Neuronal stem cell (in vitro differentiated cells): Measurements from ENCODE around the gene JMJD7.

Source experiments
- DNase-seq: peaks from one replicate; pipeline ENCODE4 v3.0.0-alpha.2; 2013; ENCODE audit warnings: low spot score
- H2AFZ ChIP-seq: one replicate; pipeline ENCODE4 v1.6.1; 2013; ENCODE audit warnings: mild to moderate bottlenecking, low read length, inconsistent platforms
- H2AK5ac ChIP-seq: 2 replicates; pipeline ENCODE4 v1.6.1; 2013; ENCODE audit warnings: low read depth, mild to moderate bottlenecking, inconsistent platforms, low read length, moderate library complexity, mixed read lengths
- H2BK120ac ChIP-seq: 2 replicates; pipeline ENCODE4 v1.6.1; 2013; ENCODE audit warnings: low read depth, mild to moderate bottlenecking, inconsistent platforms, low read length, moderate library complexity, mixed read lengths
- H2BK12ac ChIP-seq: one replicate; pipeline ENCODE4 v1.6.1; 2013; ENCODE audit warnings: low read length, inconsistent platforms
- H2BK15ac ChIP-seq: 2 replicates; pipeline ENCODE4 v1.6.1; 2013; ENCODE audit warnings: mild to moderate bottlenecking, low read length, inconsistent platforms, mixed read lengths
- H2BK5ac ChIP-seq: one replicate; pipeline ENCODE4 v1.6.1; 2013; ENCODE audit warnings: inconsistent platforms, mild to moderate bottlenecking, low read length, moderate library complexity
- H3K14ac ChIP-seq: one replicate; pipeline ENCODE4 v1.6.1; 2013; ENCODE audit warnings: low read length, inconsistent platforms
- H3K18ac ChIP-seq: 2 replicates; pipeline ENCODE4 v1.6.1; 2013; ENCODE audit warnings: low read length, inconsistent platforms
- H3K23ac ChIP-seq: 2 replicates; pipeline ENCODE4 v1.6.1; 2013; ENCODE audit warnings: low read depth, mild to moderate bottlenecking, mixed read lengths, low read length, inconsistent platforms; ENCODE audit not compliant: poor library complexity
- H3K27ac ChIP-seq: replicated peaks from 3 replicates; pipeline ENCODE4 v1.5.1; 2013; ENCODE audit warnings: low read length, inconsistent platforms
- H3K27me3 ChIP-seq, 3 experiments: 2 replicates each; pipeline ENCODE4 v1.6.1; 2013; ENCODE audit warnings: low read length in 3 of 3, mild to moderate bottlenecking in 2 of 3, inconsistent platforms in 1 of 3, low read depth in 1 of 3, mixed read lengths in 1 of 3, moderate library complexity in 1 of 3; ENCODE audit not compliant: control insufficient read depth in 3 of 3, insufficient read depth in 3 of 3
- H3K36me3 ChIP-seq, 2 donors: replicated peaks in 1 of 2; 2 replicates each; pipeline ENCODE4 v1.6.1; 2013; ENCODE audit warnings: low read length in 2 of 2; ENCODE audit not compliant: control insufficient read depth in 2 of 2, insufficient read depth in 2 of 2
- H3K4ac ChIP-seq: 2 replicates; pipeline ENCODE4 v1.6.1; 2013; ENCODE audit warnings: inconsistent platforms, mild to moderate bottlenecking, low read length, moderate library complexity
- H3K4me1 ChIP-seq, 2 donors: 1 replicate in 1 of 2; 2 replicates in 1 of 2; pipeline ENCODE4 v1.6.1; 2013; ENCODE audit warnings: low read length in 2 of 2, low read depth in 1 of 2; ENCODE audit not compliant: control insufficient read depth in 2 of 2, insufficient read depth in 1 of 2
- H3K4me2 ChIP-seq: one replicate; pipeline ENCODE4 v1.6.1; 2013; ENCODE audit warnings: mild to moderate bottlenecking, low read length, inconsistent platforms; ENCODE audit not compliant: insufficient read depth, poor library complexity, severe bottlenecking
- H3K4me3 ChIP-seq, 2 donors: 2 replicates each; pipeline ENCODE4 v1.5.1; 2013; ENCODE audit warnings: low read length in 2 of 2, mild to moderate bottlenecking in 2 of 2, inconsistent platforms in 1 of 2, moderate library complexity in 1 of 2
- H3K79me1 ChIP-seq: one replicate; pipeline ENCODE4 v1.6.1; 2013; ENCODE audit warnings: low read depth, mild to moderate bottlenecking, inconsistent platforms, low read length, moderate library complexity
- H3K9ac ChIP-seq: one replicate; pipeline ENCODE4 v1.6.1; 2013; ENCODE audit warnings: mild to moderate bottlenecking, low read depth, low read length, inconsistent platforms; ENCODE audit not compliant: poor library complexity
- H3K9me3 ChIP-seq, 2 donors: replicated peaks in 1 of 2; 2 replicates each; pipeline versions ENCODE3 to v1.6.1; 2013; ENCODE audit warnings: low read length in 2 of 2, mild to moderate bottlenecking in 2 of 2, inconsistent platforms in 1 of 2, low read depth in 1 of 2, mixed read lengths in 1 of 2, moderate library complexity in 1 of 2; ENCODE audit not compliant: control insufficient read depth in 2 of 2, insufficient read depth in 1 of 2
- H4K8ac ChIP-seq: one replicate; pipeline ENCODE4 v1.6.1; 2013; ENCODE audit warnings: low read depth, mild to moderate bottlenecking, inconsistent platforms, low read length, moderate library complexity
- H4K91ac ChIP-seq: one replicate; pipeline ENCODE4 v1.6.1; 2013; ENCODE audit warnings: low read length, low read depth, mild to moderate bottlenecking, inconsistent platforms; ENCODE audit not compliant: poor library complexity
- WGBS, 2 donors: extraction: QIAGEN DNeasy Blood & Tissue Kit; methylation state at CpG; one replicate each; pipeline ENCODE4 v1.1.7; 2013; ENCODE audit warnings: missing lambda C conversion rate in 2 of 2, mixed read lengths in 1 of 2; ENCODE audit not compliant: insufficient read length in 2 of 2, insufficient replicate concordance in 1 of 2; ENCODE audit errors: extremely low coverage in 2 of 2; 5-methylcytosine and 5-hydroxymethylcytosine counted together

Gene JMJD7

DNA sequence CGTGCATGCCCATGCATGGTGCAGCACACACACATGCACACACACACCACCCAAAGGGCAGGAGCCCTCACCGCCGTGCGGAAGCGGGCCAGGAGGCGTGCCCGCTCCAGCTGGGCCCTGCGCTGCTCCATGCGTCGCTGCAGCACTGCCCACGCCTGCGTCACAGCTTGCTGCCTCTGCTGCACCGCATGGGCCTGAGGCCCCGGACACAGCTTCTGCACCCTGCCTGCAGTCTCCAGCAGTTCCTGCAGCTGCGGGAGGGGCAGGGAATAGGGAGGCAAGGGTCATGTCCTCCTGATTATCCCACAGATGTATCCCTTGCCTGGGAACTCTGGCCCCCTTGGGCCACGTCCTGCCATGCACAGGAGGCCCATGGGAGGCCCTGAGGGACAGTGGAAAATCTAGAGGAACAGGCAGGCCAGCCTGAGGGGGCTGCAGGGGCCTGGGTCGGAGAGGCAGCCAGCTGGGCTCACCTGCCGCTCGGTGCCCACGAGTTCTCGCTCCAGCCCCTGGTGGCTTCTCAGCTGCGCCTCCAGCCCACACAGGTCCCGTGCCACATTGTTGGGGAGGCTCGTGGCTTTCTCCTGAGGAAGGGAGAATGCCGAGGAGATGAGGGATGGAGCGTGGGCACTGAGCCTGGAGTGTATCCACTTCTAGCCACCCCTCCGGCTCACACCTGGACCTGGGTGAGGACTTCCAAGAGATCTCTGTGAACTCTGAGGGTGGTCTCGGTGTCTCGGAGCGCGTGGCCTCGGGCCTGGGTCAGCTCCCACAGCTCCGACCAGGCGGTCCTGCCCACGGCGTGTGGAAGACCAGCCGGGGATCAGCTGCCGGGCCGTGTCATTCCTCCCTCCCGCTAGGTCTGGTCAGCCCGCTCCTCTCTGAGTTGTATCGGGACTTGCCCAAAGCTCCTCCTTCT is 42.1 kb downstream of the JMJD7 start:
- Histone ChIP-seq H3K4ac (peak overlapping the region; percentile 86), H3K79me1 (no peaks in the 10 kb centered on the region), H2BK15ac (peak overlapping the region; percentile 81), H3K36me3 (no peaks in the 10 kb centered on the region), H3K4me1 (peaks cover 14 to 22% of the 10 kb centered on the region in 2 donors), H3K27ac (no peak overlapping the region), H2AFZ (no peak overlapping the region), H2BK120ac (no peak overlapping the region), H3K9ac (peak overlapping the region; percentile 65), H3K4me3 (no peak overlapping the region), H3K14ac (peak overlapping the region; percentile 77), H4K8ac (peak overlapping the region; percentile 23), H2BK12ac (peak overlapping the region; percentile 82), H3K9me3 (no peaks in the 10 kb centered on the region), H2AK5ac (peak overlapping the region; percentile 91), H3K18ac (peak overlapping the region; percentile 62), H3K23ac (peak overlapping the region; percentile 75), H4K91ac (peak overlapping the region; percentile 75), H3K4me2 (no peak overlapping the region), H3K27me3 (peaks cover 0 to 8% (median 0%) of the 10 kb centered on the region in 3 experiments), H2BK5ac (peak overlapping the region; percentile 71)
- no peak for DNase-seq
- no CpG with 5 or more reads among the region's 42 CpGs for WGBS, 2 donors

DNA sequence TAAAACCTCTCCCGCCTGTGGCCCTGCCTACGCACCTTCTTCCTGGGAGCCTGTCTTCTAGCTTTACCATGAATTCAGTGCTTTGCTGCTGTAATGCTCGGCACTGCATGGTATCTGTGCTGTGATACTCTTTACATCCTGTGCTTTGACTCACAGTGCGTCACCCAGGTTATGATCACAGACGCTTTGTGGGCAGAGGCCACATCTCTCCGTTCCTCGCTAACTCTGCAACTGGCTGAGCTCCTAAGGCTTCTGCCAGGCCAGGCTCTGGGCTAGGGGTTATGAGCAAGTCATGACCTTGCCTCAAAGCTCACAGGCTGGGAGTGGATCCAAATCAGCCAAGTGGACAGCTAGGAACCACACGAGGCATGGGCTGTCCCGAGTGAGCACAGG is 42.8 kb downstream of the JMJD7 start:
- Histone ChIP-seq H2BK15ac (peak overlapping the region; percentile 46), H2BK120ac (no peak overlapping the region), H3K9me3 (no peaks in the 10 kb centered on the region), H2BK5ac (peak overlapping the region; percentile 71), H3K36me3 (no peaks in the 10 kb centered on the region), H4K91ac (no peak overlapping the region), H3K27ac (no peak overlapping the region), H3K27me3 (peaks cover 0 to 8% (median 2%) of the 10 kb centered on the region in 3 experiments), H2AFZ (no peak overlapping the region), H4K8ac (no peak overlapping the region), H3K14ac (no peak overlapping the region), H3K23ac (no peak overlapping the region), H3K4me1 (peaks cover 13 to 21% of the 10 kb centered on the region in 2 donors), H2BK12ac (no peak overlapping the region), H3K18ac (no peak overlapping the region), H3K4ac (no peak overlapping the region), H3K9ac (no peak overlapping the region), H3K79me1 (no peaks in the 10 kb centered on the region), H3K4me2 (no peak overlapping the region), H2AK5ac (peak overlapping the region; percentile 79), H3K4me3 (no peak overlapping the region)
- DNase-seq, result no peak
- no CpG with 5 or more reads among the region's 9 CpGs for WGBS, 2 donors

DNA sequence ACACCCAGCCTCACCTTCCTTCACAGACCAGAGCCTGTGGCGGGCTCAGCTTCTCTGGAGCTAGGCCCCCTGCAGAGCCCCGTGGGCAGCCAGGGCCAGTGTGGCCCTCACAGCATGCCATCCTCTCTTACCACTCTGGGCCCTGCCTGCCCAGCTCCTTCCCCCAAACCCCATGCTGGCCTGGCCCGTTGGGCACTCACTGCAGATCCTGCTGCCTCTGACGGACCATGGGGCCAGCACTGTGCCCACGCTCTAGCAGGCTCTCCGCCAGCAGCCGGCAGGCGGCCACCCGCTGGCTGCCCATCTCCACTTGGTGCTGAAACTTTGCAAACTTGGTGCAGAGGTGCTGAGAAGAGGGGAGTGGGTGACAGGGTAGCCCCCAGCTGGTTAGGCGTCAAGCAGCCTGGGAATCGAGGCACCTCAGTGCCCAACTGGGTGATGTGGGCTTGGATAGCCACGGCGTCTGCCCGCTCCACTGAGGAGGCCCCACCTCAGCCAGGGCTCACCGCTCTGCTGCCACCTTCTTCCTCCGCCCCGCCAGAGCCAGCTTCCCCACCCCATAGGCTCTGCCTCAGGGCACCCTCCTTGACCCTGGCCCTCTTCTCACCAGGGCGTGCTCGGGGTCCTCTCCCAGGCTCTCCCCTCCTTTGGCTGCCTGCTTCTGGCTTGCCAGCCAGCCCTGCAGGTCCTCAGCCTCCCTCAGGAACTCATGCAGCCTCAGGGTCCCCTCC is 43.4 kb downstream of the JMJD7 start:
- Histone ChIP-seq H3K9ac (peak overlapping the region; percentile 52), H3K18ac (peak overlapping the region; percentile 67), H2AFZ (no peak overlapping the region), H2BK15ac (peak overlapping the region; percentile 55), H3K27ac (no peak overlapping the region), H3K4ac (no peak overlapping the region), H3K27me3 (peaks cover 0 to 8% (median 2%) of the 10 kb centered on the region in 3 experiments), H3K4me3 (no peak overlapping the region), H3K23ac (peak overlapping the region; percentile 25), H2AK5ac (peak overlapping the region; percentile 79), H4K8ac (no peak overlapping the region), H3K36me3 (no peaks in the 10 kb centered on the region), H2BK120ac (no peak overlapping the region), H2BK12ac (no peak overlapping the region), H2BK5ac (peak overlapping the region; percentile 45), H3K79me1 (no peaks in the 10 kb centered on the region), H3K4me2 (no peak overlapping the region), H3K9me3 (no peaks in the 10 kb centered on the region), H3K14ac (no peak overlapping the region), H4K91ac (no peak overlapping the region), H3K4me1 (peaks cover 7 to 17% of the 10 kb centered on the region in 2 donors)
- no peak for DNase-seq
- no CpG with 5 or more reads among the region's 19 CpGs for WGBS, 2 donors
